Caco-2 (cell line): ENCODE measurements around the gene CEP131. TPM values are rescaled to one million over a fixed set of nuclear protein-coding genes. Genes with fewer than 3 reads are reported as not detected.

ENCODE experiments used
- BruUV-seq: library from RNA; stranded (reverse); fragments of 400-500 nt; replicated peaks from 2 replicates; lab custom pipeline; 2021; lab: Mats Ljungman, UMichigan
- CTCF ChIA-PET: fragments of 300-600 bp; sonication (Branson Sonifier 250); formaldehyde crosslinking; loops from one replicate; lab custom pipeline; 2022; ENCODE audit warnings: antibody characterized with exemption; lab: Charles Lee
- POLR2A ChIA-PET: fragments of 300-600 bp; sonication (Branson Sonifier 250); formaldehyde crosslinking; loops from one replicate; lab custom pipeline; 2022; ENCODE audit warnings: antibody characterized with exemption; lab: Charles Lee
- DNase-seq, 2 experiments: peaks; one replicate each; pipeline versions ENCODE4 v3.0.0 to v3.0.0-alpha.2; 2020 to 2022
- H3K27me3 ChIP-seq: replicated peaks from 2 replicates; pipeline ENCODE4 v1.6.0; 2011; ENCODE audit warnings: low read length; ENCODE audit not compliant: control insufficient read depth, insufficient read depth
- H3K36me3 ChIP-seq: 2 replicates; pipeline ENCODE4 v1.5.1; 2011; ENCODE audit warnings: low read length; ENCODE audit not compliant: control insufficient read depth, insufficient read depth
- H3K4me1 ChIP-seq: fragments of 250-450 bp; sonication (Bioruptor Pico); 2 replicates; pipeline ENCODE4 v1.5.1; 2020; ENCODE audit warnings: mild to moderate bottlenecking
- H3K4me3 ChIP-seq: 2 replicates; pipeline ENCODE4 v1.5.1; 2011; ENCODE audit warnings: low read depth, mild to moderate bottlenecking, control low read depth, low read length
- H3K9me3 ChIP-seq: fragments of 250-450 bp; sonication (Bioruptor Pico); 2 replicates; pipeline ENCODE4 v1.5.1; 2020; ENCODE audit warnings: mild to moderate bottlenecking, moderate library complexity
- H3K27ac Mint-ChIP-seq: one replicate; pipeline ENCODE4 v1.8.0; 2022; ENCODE audit warnings: mixed read lengths; ENCODE audit not compliant: unreplicated experiment
- H3K27me3 Mint-ChIP-seq: one replicate; pipeline ENCODE4 v1.8.0; 2022; ENCODE audit warnings: mixed read lengths; ENCODE audit not compliant: insufficient read depth, unreplicated experiment
- H3K36me3 Mint-ChIP-seq: one replicate; pipeline ENCODE4 v1.8.0; 2022; ENCODE audit warnings: mild to moderate bottlenecking, mixed read lengths; ENCODE audit not compliant: insufficient read depth, unreplicated experiment
- H3K4me1 Mint-ChIP-seq: one replicate; pipeline ENCODE4 v1.8.0; 2022; ENCODE audit warnings: low read depth, mixed read lengths; ENCODE audit not compliant: unreplicated experiment
- H3K4me3 Mint-ChIP-seq: one replicate; pipeline ENCODE4 v1.8.0; 2022; ENCODE audit warnings: mild to moderate bottlenecking, moderate library complexity, mixed read lengths; ENCODE audit not compliant: unreplicated experiment
- H3K9me3 Mint-ChIP-seq: one replicate; pipeline ENCODE4 v1.8.0; 2022; ENCODE audit warnings: mixed read lengths; ENCODE audit not compliant: unreplicated experiment
- intact Hi-C: fragments of 100-400 bp; cut with micrococcal nuclease; formaldehyde crosslinking; loops from one replicate; pipeline ENCODE4 v1.10.0; 2022; ENCODE audit not compliant: unreplicated experiment
- total RNA-seq: library from RNA; stranded (reverse); gene quantifications from 2 replicates; pipeline ENCODE4 v1.2.3, GENCODE V29; 2022
- TF ChIP-seq, protein P1 (sequence below), 2 experiments: fragments of 200-600 bp in 1 of 2; IDR thresholded peaks; 1 replicate in 1 of 2; 2 replicates in 1 of 2; pipeline versions ENCODE4 v1.5.1 to v1.8.0; 2011 to 2022; ENCODE audit warnings: antibody characterized with exemption in 1 of 2, control low read depth in 1 of 2, inconsistent platforms in 1 of 2, low read depth in 1 of 2, low read length in 1 of 2, mild to moderate bottlenecking in 1 of 2, moderate library complexity in 1 of 2; ENCODE audit not compliant: insufficient read depth in 1 of 2, severe bottlenecking in 1 of 2, unreplicated experiment in 1 of 2

The CEP131 gene
- total RNA-seq, 1 experiment from 2014 or later: 28.4 TPM

- H3K36me3 Mint-ChIP-seq: peaks cover 36% of the 10 kb centered on the region
- H3K9me3 Mint-ChIP-seq: no peaks in the 10 kb centered on the region
Measured at GRCh38 chr17:81234506-81234855, 11.7 kb upstream of the CEP131 start.

DNA sequence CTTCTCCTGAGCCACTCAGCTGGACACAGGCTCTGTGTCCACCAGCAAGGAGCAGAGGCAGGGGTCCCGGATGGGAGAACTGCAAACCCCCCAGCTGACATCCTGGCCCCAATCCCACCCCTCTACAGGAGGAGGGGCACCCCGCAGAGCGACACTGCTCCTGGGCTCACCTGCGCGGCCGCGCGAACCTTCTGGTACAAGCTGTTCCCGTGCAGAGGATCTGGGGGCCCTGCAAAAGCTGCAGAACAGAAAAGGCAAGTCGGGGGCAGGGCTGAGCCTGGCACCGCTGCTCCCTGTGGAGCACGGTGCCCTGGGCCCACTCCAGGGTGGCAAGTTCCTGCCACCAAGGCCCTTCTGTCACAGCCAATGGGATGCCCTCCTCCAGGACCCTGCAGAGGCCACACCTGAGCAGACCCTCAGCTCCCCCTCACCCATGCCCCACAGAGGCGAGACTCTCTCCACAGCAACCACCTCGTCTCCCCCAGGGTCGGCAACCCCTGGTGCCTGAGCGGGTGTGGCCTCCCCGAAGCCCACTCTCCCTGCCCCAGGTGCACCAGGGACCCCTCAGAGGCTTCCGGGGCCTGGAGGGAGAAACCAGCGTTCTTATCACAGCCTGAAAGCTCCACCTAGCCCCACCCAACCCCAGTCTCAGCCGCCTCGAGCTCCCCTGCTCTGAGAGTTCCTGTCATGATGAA lies 11.2 kb upstream of the CEP131 start:
- POLR2A ChIA-PET: no interaction called here
- Mint-ChIP-seq H3K9me3 (no peaks in the 10 kb centered on the region), H3K4me1 (peaks cover 13% of the 10 kb centered on the region), H3K27me3 (no peaks in the 10 kb centered on the region), H3K4me3 (peak overlapping the region; percentile 17), H3K36me3 (peaks cover 32% of the 10 kb centered on the region), H3K27ac (peak overlapping the region; percentile 5)
- no TSS peak for BruUV-seq
- intact Hi-C loops: no loop called here
- Histone ChIP-seq H3K9me3 (no peaks in the 10 kb centered on the region), H3K27me3 (no peaks in the 10 kb centered on the region), H3K36me3 (peaks cover 5% of the 10 kb centered on the region), H3K4me1 (peaks cover 31% of the 10 kb centered on the region), H3K4me3 (no peak overlapping the region)
- TF ChIP-seq, protein P1, sequence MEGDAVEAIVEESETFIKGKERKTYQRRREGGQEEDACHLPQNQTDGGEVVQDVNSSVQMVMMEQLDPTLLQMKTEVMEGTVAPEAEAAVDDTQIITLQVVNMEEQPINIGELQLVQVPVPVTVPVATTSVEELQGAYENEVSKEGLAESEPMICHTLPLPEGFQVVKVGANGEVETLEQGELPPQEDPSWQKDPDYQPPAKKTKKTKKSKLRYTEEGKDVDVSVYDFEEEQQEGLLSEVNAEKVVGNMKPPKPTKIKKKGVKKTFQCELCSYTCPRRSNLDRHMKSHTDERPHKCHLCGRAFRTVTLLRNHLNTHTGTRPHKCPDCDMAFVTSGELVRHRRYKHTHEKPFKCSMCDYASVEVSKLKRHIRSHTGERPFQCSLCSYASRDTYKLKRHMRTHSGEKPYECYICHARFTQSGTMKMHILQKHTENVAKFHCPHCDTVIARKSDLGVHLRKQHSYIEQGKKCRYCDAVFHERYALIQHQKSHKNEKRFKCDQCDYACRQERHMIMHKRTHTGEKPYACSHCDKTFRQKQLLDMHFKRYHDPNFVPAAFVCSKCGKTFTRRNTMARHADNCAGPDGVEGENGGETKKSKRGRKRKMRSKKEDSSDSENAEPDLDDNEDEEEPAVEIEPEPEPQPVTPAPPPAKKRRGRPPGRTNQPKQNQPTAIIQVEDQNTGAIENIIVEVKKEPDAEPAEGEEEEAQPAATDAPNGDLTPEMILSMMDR (IDR thresholded peaks at IDR 0.05; ENCODE audit: insufficient read depth in 1 of 2, low read depth in 1 of 2, low read length in 1 of 2, severe bottlenecking in 1 of 2, unreplicated experiment in 1 of 2): no peak
- CTCF ChIA-PET: interaction anchor here (0.8 kb wide), 1 partner anchor 11 kb away, joined by 3 read pairs; the partner anchor contains the start of gene CEP131
- no peak for DNase-seq

More at GRCh38 chr17:81234506-81234855, 11.7 kb upstream of the CEP131 start:
- peaks cover 5% of the 10 kb centered on the region for H3K36me3 ChIP-seq
- H3K4me3 ChIP-seq: no peak overlapping the region
- H3K4me1 ChIP-seq: peaks cover 31% of the 10 kb centered on the region
- peaks cover 13% of the 10 kb centered on the region for H3K4me1 Mint-ChIP-seq
- H3K27ac Mint-ChIP-seq: peak overlapping the region; percentile 5
- CTCF ChIA-PET: interaction anchor here (0.7 to 1.2 kb wide), 2 partner anchors 12 to 92 kb away, joined by 3 to 4 read pairs; partner anchors contain the start of gene CEP131
- no peaks in the 10 kb centered on the region for H3K27me3 ChIP-seq
- H3K4me3 Mint-ChIP-seq: peak overlapping the region; percentile 17
- TF ChIP-seq, protein P1 (IDR thresholded peaks at IDR 0.05; ENCODE audit: insufficient read depth in 1 of 2, low read depth in 1 of 2, low read length in 1 of 2, severe bottlenecking in 1 of 2, unreplicated experiment in 1 of 2): no peak
- no peak for DNase-seq
- intact Hi-C loops: no loop called here
- BruUV-seq: no TSS peak
- H3K9me3 ChIP-seq: no peaks in the 10 kb centered on the region
- no peaks in the 10 kb centered on the region for H3K27me3 Mint-ChIP-seq
- POLR2A ChIA-PET: interaction anchor here (0.6 to 1.3 kb wide), 3 partner anchors 8 to 398 kb away, joined by 3 to 8 read pairs (median 5); partner anchors contain the start of gene CEP131

GRCh38 chr17:81233316-81233715 lies 10.6 kb upstream of the CEP131 start:
- Histone ChIP-seq H3K4me1 (peaks cover 31% of the 10 kb centered on the region), H3K9me3 (no peaks in the 10 kb centered on the region), H3K4me3 (no peak overlapping the region), H3K27me3 (no peaks in the 10 kb centered on the region), H3K36me3 (peaks cover 5% of the 10 kb centered on the region)
- ChIA-PET POLR2A (no interaction called here), CTCF (no interaction called here)
- no peaks in the 10 kb centered on the region for H3K9me3 Mint-ChIP-seq
- peaks cover 30% of the 10 kb centered on the region for H3K36me3 Mint-ChIP-seq
- no peak overlapping the region for H3K27ac Mint-ChIP-seq
- no peak overlapping the region for H3K4me3 Mint-ChIP-seq
- DNase-seq: no peak
- H3K4me1 Mint-ChIP-seq: peaks cover 13% of the 10 kb centered on the region
- BruUV-seq: no TSS peak
- intact Hi-C loops: no loop called here
- TF ChIP-seq, protein P1 (IDR thresholded peaks at IDR 0.05; ENCODE audit: insufficient read depth in 1 of 2, low read depth in 1 of 2, low read length in 1 of 2, severe bottlenecking in 1 of 2, unreplicated experiment in 1 of 2): no peak
- H3K27me3 Mint-ChIP-seq: no peaks in the 10 kb centered on the region
